Uterus (tissue), 2 donors: ENCODE measurements around the gene ADAMTS19.

Source experiments
- CTCF ChIP-seq, 4 experiments: fragments of 200-600 bp in 2 of 4; fragments of 450-650 bp in 2 of 4; sonication (generic) in 2 of 4; IDR thresholded peaks; one replicate each; pipeline ENCODE4 v1.5.1; 2016 to 2019; ENCODE audit warnings: antibody characterized with exemption in 4 of 4, mild to moderate bottlenecking in 2 of 4, moderate library complexity in 1 of 4
- POLR2A ChIP-seq, 2 donors: fragments of 450-650 bp; IDR thresholded peaks; one replicate each; pipeline ENCODE4 v1.6.1; 2016; ENCODE audit warnings: antibody characterized with exemption in 2 of 2, mild to moderate bottlenecking in 1 of 2, moderate library complexity in 1 of 2

- TF ChIP-seq CTCF (IDR thresholded peaks at IDR 0.05), result no peak
- no peak for TF ChIP-seq POLR2A (IDR thresholded peaks at IDR 0.05)
Measured at GRCh38 chr5:129593525-129593924, 133.4 kb downstream of the ADAMTS19 start.
